GM19193 (cell line): ENCODE data around the gene FJX1.
A peak's percentile ranks its signal among the peaks of the same experiment; 100 is the strongest.

Experiments
- POLR2A ChIP-seq: IDR thresholded peaks from 4 replicates; pipeline ENCODE4 v1.6.1; 2011; ENCODE audit not compliant: insufficient read depth, insufficient read length; ENCODE audit errors: extremely low read depth

FJX1 gene, protein sequence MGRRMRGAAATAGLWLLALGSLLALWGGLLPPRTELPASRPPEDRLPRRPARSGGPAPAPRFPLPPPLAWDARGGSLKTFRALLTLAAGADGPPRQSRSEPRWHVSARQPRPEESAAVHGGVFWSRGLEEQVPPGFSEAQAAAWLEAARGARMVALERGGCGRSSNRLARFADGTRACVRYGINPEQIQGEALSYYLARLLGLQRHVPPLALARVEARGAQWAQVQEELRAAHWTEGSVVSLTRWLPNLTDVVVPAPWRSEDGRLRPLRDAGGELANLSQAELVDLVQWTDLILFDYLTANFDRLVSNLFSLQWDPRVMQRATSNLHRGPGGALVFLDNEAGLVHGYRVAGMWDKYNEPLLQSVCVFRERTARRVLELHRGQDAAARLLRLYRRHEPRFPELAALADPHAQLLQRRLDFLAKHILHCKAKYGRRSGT

DNA sequence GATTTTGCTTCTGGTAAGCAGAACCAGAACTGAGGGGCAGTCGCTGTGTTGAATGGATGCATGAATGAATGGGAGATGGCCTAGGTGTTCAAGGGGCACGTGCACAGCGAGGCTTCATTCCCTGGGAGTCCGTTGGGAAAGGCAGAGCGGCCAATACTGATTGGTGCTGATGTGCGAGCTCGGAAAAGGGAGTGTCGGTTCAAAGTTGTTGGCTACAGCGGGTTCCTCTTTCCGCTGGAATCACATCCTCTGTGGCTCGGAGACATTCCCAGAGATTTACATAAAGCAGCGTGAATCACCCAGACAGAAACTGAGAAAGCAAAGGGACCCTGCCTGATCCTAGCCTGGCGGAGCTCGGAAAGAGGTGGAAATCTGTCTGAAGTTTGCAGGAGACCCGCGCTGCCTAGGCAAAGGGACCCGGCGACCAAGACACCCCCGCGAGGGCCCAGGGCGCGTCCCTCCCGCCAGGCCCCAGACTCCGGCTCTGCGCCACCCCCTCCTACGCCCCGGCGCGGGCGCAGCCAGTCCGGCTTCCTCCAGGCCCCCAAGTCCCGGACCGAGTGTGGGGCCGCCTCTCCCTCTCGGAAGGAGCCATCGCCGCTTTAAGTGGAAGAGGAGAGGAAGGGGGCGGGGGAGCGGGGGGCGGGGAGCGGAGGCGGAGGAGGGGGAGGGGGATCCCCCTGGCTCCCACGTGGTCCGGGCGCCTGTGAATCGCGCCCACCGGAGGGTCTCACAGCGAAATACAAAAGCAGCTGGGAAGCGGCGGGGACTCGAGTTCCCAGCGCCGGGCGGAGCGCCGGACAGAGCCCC, at the start of gene FJX1:
Gene FJX1, plus strand, starts transcription at position 774 of the 810 bp plus-strand sequence. CDS start 177 bp downstream, outside the sequence.
- peak; percentile 13 for TF ChIP-seq POLR2A

DNA sequence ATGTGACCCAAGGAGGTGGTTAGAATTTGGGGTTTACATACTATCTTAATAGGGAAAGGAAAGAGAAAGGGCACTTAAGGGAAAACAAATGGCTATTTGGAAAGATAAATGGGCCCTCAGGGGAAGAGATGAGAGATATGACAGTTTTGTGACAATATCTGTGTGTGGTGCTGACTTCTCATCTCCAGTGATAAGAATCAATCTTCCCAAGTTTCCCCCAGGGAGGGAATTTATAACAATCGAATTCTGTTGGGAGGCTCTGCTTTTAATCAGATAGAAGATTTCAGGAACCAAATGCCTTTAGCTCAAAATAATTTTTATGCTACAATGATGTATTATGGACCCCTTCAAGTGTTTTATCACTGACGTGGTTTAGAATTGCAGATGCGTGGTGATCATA, 46.6 kb upstream of the FJX1 start:
- no peak for TF ChIP-seq POLR2A

DNA sequence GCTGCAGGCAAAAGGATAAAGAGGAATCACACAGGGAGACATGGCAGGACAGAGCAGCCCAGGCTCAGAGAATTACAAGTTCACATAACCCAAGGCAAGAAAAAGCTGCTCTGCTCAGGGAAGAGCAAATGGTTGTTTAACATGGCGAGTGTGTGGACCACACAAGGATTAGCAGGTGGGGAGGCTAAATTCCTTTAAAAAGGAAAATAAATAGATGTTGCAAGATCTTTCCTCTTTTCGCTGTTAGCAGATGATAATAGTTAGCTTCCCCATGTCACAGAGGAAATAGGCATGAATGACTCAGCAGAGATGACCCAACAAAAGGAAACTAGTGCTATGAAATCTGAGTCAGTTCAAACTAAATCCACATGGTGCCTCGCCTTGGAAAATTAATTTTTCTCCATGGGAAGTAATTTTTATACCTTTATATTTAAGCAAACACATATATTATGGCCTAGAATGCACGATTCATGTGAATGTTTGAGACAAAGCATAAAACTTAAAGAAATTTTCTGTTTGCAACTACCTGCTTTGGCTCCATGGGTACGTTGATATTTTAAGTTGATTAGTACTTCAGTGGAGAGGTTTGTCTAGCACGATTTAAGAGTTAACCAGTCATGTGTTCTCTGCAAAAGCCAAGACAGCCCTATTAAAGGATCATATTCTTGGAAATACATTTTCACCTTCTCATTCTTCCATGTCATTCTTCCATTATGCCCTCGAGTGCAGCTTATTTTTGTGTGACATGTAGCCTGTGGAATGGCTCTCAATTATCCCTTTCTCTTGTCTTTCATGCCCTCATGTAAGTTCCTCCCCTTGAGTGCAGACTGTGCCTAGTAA, 38.5 kb upstream of the FJX1 start:
- no peak for TF ChIP-seq POLR2A

DNA sequence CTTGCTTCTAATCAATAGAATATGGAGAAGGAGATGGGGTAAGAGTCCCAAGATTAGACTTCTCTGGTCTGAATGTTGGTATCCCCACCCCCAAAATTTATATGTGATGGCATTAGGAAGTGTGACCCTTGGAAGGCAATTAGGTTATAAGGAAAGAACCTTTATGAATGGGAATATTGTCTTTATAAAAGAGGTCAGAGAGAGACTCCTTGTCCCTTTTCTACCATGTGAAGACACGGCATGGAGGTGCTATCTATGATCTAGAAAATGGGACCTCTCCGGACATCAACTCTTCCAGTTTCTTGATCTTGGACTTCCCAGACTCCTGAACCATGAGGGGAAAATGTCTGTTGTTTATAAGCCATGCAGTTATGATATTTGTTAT, 37.9 kb upstream of the FJX1 start:
- TF ChIP-seq POLR2A: no peak

DNA sequence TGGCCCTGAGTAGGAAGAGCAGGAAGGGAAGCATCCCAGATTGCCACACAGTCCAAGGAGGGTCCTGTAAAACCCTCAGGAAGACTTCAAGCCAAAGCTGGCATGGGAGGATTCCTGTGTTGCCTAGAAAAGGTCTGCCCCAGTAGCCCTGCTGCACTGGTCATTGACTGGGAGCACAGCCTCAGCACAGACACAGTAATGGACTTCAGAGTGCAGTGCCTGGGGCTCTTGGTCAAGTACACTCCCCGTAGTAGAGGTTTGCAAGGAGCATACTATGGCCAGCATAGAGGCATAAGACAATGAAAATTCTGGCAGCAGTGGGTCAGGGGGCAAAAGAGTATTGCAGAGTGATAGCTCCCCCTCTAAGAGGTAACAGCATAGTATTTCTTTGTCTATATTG, 36.2 kb upstream of the FJX1 start:
- no peak for TF ChIP-seq POLR2A

DNA sequence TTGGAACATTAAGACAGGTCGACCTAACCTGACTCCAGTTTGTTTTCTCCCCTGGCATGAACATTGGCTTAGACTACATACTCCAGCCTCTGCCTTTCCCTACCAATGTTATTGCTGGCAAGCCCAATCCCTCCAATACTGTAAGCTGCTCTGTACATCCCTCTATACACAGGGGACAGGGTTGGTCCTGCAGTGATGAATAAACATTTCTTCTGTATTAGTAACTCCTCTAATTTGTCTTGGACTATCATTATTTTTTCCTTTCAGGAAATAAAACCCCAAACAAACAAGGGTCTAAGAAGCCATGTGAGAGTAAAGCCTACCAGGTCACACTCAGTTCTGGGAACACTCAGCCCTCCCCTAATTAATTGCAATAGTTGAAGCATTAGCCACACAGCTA, 35.1 kb upstream of the FJX1 start:
- no peak for TF ChIP-seq POLR2A

DNA sequence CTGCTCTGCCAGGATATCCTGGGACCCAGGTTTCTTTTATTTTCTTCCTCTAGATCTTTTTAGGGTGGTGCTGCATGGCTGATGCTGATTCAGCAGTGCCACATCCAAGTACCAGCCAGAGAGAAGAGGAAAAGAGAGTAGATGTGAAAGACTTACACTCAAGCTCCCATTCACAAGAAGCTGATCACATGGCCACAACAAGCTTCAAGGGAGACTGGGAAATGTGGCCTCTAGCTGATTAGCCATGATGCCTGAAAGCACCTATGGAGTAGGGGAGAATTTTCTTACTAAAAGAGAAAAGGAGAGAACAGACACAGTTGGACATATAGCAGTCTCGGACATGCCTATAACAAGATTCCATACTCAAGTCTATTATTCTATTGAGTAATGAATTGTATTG, 34.4 kb upstream of the FJX1 start:
- TF ChIP-seq POLR2A: no peak

DNA sequence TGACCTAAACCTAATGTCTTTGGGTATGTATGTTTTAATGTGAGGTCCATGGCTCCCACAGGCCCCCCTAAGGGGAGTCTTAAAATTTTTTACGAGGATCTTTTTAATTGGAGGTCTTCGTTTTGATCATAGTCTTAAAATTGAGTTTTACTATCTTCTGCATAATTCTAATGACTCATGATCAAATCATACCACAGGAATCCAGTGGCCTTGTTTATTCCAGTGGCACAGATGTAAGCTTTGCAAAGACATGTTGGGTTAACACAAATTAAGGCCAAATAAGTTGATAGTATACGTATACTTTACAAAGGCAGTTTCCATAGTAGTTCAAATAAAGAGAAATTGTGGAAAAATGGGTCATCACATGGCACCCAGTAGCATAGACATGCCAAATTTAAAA, 33.9 kb upstream of the FJX1 start:
- TF ChIP-seq POLR2A: no peak

DNA sequence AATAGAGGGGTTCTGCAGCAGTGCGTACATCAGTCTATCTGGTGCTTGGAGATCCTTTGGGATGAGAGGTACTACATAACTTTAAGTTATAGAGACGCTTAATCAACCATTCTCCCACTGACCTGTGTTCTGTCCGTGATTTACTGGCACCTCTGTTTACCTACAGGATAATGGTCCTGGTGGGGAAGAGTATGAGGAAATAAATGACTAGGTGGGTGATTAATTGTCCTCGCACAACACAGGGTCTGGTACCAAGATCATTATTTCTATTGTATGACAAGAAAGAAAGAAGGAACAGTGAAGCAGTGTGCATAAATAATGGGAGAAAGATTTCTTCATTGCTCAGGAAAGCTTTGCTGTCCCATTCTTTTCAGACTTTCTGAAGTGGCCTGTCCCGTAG, 32.8 kb upstream of the FJX1 start:
- TF ChIP-seq POLR2A: no peak

DNA sequence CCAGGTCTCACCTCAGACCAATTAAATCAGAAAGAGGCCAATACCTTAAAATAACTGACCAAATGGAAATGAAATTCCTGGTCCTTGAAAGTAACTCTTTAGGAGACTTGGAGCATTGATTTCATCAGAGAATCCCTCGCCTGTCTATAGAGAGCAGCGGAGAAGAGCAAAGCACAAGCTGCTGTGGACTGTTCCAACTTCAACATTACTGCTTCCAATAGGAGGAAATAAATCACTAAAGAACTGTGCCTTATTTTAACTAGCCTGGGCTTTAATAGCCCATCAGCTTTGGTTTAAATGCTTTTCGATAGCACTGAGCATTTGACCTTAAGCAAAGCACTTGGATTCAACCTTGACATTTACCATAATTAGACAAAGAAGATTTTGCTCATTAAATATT, 32.0 kb upstream of the FJX1 start:
- TF ChIP-seq POLR2A: no peak

DNA sequence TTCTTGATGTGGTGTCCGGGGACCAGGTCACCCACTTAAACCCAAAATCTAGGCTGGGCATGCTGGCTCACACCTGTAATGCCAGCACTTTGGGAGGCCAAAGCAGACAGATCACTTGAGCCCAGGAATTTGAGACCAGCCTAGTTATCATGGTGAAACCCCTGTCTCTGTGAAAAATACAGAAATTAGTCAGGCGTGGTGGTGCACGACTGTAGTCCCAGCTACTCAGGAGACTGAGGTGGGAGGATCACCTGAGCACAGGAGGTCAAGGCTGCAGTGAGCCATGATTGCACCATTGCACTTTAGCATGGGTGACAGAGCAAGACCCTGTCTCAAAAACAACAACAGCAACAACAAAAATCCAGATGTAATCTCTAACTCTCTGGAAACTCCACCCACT, 30.3 kb upstream of the FJX1 start:
- no peak for TF ChIP-seq POLR2A

DNA sequence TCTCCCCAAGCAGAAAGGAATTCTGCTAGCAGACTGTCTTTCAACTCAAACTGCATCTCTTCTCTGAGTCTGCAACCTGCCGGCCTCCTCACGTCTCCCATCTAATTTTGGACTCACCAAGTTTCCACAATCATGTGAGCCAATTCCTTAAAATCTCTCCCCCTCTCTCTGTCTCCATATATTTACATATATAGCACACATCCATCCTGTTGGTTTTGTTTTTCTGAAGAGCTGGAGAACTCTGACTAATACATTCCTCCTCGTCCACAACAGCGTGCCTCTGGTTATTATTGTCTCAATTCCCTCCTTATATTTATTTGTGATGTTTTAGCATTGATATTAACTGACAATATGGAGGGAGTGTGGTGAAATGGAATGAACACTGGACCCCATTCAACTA, 29.6 kb upstream of the FJX1 start:
- no peak for TF ChIP-seq POLR2A

DNA sequence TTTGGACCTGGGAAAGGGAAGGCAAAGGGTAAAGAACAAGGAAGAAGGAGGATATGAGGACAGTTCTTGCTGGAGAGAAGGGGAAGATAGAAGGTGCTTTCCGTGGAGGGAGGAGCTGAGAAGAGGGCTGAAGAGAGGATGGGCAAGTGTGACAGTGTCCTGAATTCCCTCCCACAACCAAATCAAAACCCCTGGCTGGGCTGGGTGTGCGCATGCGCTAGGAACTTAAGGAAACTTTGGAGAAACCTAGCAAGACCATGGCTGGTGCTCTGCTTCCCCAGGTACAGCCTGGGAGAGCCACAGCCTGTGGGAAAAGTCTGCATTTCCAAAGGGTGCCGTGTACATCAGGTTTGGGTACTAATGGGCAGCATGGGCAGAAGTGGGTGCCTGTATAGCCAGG, 29.0 kb upstream of the FJX1 start:
- no peak for TF ChIP-seq POLR2A

DNA sequence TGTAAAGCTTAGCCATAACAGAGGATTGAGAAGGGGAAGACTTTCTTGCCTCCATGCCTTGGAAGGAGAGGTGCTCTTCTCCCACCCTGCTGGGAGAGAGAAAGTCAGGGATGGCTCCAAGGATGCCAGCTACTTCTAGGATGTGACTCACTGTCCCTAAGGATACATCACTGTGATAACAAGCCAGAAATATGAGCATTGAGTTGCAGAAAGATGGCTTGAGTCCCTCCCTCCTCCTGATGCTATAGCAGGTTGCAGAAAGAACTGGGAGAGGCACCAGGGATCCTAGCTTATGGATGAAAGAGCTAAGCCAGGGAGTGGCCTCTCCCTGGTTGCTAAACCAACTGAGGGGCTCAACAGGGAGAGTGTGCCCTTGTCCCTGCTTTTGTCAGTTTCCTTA, 27.8 kb upstream of the FJX1 start:
- no peak for TF ChIP-seq POLR2A

DNA sequence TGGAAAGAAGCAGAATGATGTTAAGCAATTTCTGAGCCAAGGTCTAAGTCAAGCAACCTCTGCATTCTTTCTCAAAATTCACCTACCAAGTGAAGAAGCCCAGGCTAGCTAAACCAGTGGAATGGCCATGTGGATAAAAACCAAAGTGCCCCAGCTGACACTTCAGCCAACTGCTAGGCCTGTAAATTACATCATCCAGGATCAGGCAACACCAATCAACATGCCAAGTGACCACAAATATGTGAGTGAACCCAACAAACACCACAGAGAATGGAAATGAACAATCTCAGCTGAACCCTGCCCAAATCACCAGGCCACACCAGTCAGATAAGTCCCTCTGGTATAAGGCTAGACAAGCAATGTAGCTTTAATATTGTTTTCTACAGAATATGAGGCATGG, 25.1 kb upstream of the FJX1 start:
- no peak for TF ChIP-seq POLR2A
